Measurements from ENCODE around the gene NDUFV3.

The NDUFV3 gene

DNA sequence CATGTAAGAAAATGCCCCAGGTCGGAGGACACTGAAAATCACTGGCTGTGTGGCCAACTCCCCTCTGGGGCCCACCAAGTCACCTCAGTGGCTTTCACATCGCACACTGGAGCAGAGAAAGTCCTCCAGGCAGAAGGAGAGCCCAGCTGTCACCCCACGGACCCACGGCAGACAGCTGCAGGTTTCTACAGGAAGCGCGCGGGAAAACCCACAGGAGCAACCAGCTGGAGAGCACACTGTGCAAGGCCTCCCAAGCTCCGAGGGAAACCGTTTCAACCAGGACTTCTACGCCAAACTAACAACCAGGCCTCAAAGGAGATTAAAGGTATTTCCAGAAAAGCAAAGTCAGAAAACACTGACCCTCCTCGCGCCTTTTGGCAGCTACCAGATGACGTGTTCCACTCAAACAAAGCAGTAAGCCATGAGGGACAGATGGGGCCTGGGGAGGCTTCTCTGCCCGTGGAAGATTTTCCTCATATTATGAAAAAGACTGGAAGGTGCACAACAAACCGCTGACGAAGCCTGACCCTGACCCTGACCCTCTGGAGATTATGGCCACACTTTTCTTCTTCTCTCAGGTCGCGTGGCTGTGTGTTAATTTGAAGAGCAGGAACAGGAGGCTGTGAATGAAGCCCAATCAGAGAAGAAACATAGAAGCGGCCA is 34.8 kb upstream of the NDUFV3 start:
- no peak for DNase-seq

- no peak for DNase-seq
Measured at GRCh38 chr21:42858957-42859890, 33.9 kb upstream of the NDUFV3 start.

DNA sequence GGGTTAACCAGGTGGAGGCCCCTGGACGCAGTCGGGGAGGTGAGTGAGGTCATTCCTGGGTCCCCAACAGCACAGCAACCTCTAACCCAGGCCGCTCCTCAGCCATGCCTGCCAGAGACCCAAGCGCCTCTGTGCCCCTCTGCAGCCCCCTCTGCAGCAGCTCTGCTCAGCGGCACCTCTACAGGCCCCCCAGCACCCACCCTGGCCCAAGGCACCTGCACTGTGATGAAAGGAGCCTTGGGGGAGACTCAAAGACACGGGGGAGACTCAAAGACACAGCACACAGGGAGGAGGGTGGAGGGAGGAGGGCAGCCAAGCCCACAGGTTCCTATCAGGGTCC is 33.2 kb upstream of the NDUFV3 start:
- no peak for DNase-seq

DNA sequence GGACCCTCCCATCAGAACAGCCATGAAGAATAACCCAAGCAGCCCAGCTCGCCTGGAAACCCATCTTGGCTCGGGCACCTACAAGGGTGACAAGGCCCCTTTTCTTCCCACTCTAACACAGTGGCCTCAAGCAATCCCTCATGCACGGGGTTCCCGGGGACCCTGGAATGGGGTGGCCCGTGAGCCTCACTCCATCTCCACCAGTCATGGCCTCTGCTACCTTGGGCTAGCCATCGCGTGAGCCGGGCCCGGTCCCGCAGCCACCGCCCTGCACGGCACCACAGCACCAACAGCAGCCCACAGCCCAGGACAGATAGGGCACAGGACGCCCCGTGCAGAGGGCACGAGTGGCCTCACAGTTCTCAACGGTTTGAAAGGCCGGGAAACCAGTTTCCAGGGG is 32.8 kb upstream of the NDUFV3 start:
- no peak for DNase-seq

DNA sequence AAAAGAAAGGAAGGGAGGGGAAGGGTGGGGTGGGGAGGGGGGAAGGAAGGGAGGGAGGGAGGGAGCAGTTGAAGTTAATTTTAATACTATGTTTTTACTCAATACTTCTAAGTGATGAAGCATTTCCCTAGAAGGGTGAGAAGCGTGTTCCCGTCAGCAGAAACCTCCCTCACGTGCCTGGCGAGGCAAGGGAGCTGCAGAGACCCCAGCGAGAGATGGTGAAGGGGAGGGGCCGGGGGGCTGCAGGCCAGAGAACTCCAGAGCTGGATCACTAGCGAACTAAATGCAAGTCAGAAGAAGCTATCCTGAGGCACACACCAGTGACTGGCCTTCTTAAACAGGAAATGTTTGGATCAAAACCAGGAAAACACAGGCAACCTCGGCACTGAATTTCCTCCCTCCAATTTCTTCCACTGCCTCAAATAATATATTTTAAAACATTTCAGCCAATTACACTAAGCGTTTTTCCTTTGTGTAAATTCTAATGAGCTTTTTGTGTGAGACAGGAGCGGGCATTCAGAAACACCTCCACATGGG is 31.7 kb upstream of the NDUFV3 start:
- no peak for DNase-seq

DNA sequence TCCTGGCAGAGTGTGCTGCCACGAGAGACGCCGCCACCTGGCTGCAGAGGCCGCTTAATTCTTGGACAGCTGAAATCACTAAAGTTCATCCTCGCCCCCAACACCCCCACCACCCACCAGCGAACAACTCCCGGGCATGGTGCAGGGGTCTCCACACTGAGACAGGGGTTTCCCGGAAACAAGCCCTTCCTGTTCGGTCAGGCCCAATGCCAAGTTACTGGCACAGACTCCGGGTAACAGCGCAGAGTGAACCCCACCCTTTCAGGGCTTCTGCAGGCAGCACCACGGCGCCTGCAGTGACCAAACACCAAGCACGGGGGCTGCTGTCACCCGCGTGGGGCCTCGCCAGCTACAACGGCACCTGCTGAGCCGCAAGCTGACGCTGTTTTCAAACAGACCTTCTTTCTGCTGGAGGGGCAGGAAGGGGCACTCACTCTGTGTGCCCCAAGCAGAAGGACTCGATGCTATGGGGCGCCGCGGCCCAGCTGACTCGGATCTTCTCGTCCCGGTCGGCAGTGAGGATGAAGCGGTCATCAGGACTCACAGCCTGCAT is 31.2 kb upstream of the NDUFV3 start:
- DNase-seq = no peak

GRCh38 chr21:42862774-42863503 is 30.2 kb upstream of the NDUFV3 start:
- DNase-seq = no peak

GRCh38 chr21:42863504-42863870 is 29.6 kb upstream of the NDUFV3 start:
- no peak for DNase-seq

DNA sequence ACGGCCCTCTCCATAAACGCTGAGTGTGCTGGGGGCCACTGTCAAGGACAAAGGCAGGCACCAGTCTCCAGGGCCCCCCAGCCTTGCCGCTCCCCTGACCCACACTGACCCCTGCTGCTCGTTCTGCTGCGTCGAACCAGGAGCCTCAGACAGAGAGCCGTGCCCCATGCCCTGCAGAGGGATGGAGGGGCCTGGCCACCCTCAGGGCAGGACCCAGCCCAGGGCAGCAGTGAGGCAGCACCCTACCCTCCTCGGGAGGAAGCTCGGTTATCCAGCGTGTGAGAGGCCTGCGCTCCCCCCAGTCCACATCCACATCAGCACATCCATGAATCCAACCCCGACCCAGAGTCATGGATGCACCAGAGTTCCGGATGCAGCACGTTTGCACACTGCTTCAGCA is 28.8 kb upstream of the NDUFV3 start:
- no peak for DNase-seq

- DNase-seq = no peak
Measured at GRCh38 chr21:42864815-42865775, 28.0 kb upstream of the NDUFV3 start.

DNA sequence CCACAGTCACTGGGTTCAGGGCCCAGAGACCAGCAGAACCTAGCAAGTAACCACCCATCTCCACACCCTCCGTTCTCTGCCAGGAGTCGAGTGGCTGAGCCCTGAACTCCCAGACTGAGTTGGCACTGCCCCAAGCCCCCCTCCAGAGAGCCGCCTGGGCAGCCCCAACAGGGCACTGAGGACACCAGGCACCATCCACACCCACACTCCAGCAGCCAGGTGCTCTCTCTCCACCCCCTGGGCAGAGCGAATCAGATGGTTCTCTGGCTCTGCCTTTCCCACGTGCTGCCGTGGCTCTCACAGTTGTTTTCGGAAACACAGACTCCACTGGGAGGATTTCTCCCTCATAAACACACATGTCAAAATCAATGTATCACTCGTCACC is 27.3 kb upstream of the NDUFV3 start:
- no peak for DNase-seq

- no peak for DNase-seq
Measured at GRCh38 chr21:42868196-42868595, 24.9 kb upstream of the NDUFV3 start.

- DNase-seq = no peak
Measured at GRCh38 chr21:42873096-42873495, 20.0 kb upstream of the NDUFV3 start.

GRCh38 chr21:42875811-42876210 is 17.3 kb upstream of the NDUFV3 start:
- DNase-seq = peak; percentile 34

GRCh38 chr21:42878678-42878992 is 14.5 kb upstream of the NDUFV3 start:
- no peak for DNase-seq

- DNase-seq = peak; percentile 95
Measured at GRCh38 chr21:42878993-42879787, 13.9 kb upstream of the NDUFV3 start, which contains the start of gene WDR4. WDR4 (minus strand) TSS chr21:42879539; CDS start chr21:42879495, 44 bp downstream.

GRCh38 chr21:42880352-42880751 is 12.8 kb upstream of the NDUFV3 start:
- no peak for DNase-seq

DNA sequence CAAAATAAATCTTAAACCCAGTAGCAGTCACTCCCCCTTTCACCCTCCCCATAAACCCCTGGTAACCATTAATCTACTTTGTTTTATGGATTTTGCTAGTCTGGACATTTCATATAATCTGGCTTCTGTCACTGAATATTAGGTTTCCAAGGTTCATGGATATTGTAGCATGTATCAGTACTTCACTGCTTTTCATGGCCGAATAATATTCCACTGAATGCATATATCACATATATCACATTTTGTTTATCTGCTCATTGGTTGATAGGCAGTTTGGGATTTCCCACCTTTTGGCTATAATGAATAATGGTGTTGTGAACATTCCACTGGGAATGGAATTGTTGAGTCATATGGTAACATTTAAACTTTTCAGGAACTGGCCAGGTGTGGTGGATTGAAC is 9.2 kb upstream of the NDUFV3 start:
- DNase-seq = no peak

DNA sequence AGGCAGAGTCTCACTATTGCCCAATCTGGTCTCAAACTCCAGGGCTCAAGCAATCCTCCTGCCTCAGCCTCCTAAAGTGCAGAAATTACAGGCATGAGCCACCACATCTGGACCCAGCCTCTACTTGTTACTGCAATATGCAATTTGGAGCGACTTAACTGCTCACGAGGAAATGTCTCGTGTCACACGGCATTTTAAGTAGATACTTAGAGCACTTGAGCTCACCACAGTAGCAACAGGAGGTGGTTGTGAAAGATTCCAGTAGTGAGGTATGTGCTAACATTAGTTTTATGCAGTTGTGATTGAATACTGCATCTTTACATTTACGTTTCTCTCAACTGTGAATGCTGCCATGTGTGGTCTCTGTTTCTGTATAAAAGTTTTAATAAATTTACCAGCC is 5.8 kb upstream of the NDUFV3 start:
- peak; percentile 45 for DNase-seq

GRCh38 chr21:42892582-42892930 is 553 bp upstream of the NDUFV3 start:
- DNase-seq = no peak

DNA sequence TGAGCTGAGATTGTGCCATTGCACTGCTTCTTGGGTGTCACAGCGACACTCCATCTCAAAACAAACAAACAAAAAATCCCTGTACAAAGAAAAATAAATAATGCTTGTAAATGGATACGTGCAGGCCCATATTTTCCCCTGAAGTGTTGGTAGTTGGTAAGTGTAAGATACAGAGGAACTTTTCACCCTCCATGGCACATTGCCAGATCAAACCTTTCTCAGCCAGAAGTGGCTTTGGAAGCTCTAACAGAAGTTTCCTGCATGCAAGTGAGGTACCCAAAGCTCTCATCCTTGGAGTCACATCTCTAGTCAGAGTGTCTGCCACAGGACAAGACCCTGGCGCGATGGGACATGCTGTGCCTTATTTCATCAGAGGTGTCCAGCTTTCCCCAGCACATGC is 7.3 kb downstream of the NDUFV3 start:
- DNase-seq = no peak
